Esophagus squamous epithelium (tissue), 5 donors: ENCODE results near the gene ATXN2. TPM values are rescaled to one million over a fixed set of nuclear protein-coding genes. Genes with fewer than 3 reads are reported as not detected.

Experiments used
- DNase-seq: peaks from one replicate; lab custom pipeline; 2025; lab: John Stamatoyannopoulos, UW
- H3K27ac ChIP-seq, 4 donors: fragments of 200-600 bp; sonication (generic); one replicate each; pipeline ENCODE4 v1.5.1; 2016 to 2019; ENCODE audit warnings: mild to moderate bottlenecking in 1 of 4
- H3K27me3 ChIP-seq, 4 donors: fragments of 200-600 bp; sonication (generic); 1 replicate in 3 of 4; 2 replicates in 1 of 4; pipeline versions ENCODE4 v1.5.1 to v1.6.0; 2017 to 2021; ENCODE audit warnings: antibody characterized with exemption in 1 of 4
- H3K36me3 ChIP-seq, 3 donors: fragments of 200-600 bp; sonication (generic); one replicate each; pipeline ENCODE4 v1.5.1; 2016 to 2019
- H3K4me1 ChIP-seq, 3 donors: fragments of 200-600 bp; sonication (generic); one replicate each; pipeline ENCODE4 v1.5.1; 2017 to 2019
- H3K4me3 ChIP-seq, 4 donors: fragments of 200-600 bp; sonication (generic); 1 replicate in 3 of 4; 2 replicates in 1 of 4; pipeline ENCODE4 v1.5.1; 2016 to 2019; ENCODE audit warnings: mild to moderate bottlenecking in 2 of 4, moderate library complexity in 1 of 4
- H3K9me3 ChIP-seq, 3 donors: fragments of 200-600 bp; sonication (generic); one replicate each; pipeline ENCODE4 v1.5.1; 2016 to 2019
- CTCF ChIP-seq, 6 experiments: fragments of 450-650 bp in 4 of 6; fragments of 200-600 bp in 2 of 6; sonication (generic) in 2 of 6; IDR thresholded peaks; one replicate each; pipeline ENCODE4 v1.5.1; 2016 to 2019; ENCODE audit warnings: antibody characterized with exemption in 6 of 6, mild to moderate bottlenecking in 4 of 6, moderate library complexity in 4 of 6
- POLR2A ChIP-seq, 4 donors: fragments of 450-650 bp; IDR thresholded peaks; one replicate each; pipeline ENCODE4 v1.6.1; 2017; ENCODE audit warnings: antibody characterized with exemption in 4 of 4, mild to moderate bottlenecking in 4 of 4, moderate library complexity in 3 of 4
- WGBS, 2 donors: methylation state at CpG; one replicate each; pipeline ENCODE4 v1.1.5; 2018; 5-methylcytosine and 5-hydroxymethylcytosine counted together
- intact Hi-C: fragments of 100-400 bp; cut with DNase I; formaldehyde crosslinking; loops from one replicate; pipeline ENCODE4 v1.15.0; 2022
- total RNA-seq, 4 donors: library from RNA; depleted of rRNA; stranded (reverse); fragments of >200 nt; gene quantifications; one replicate each; pipeline ENCODE4 v1.1.0, GENCODE V29; 2016
- donor health status: DM: yes; HTN: yes; CAD: no.

The ATXN2 gene
- total RNA-seq, 4 donors from 2014 or later, result 11.4 to 36.2 (median 25.4) TPM

GRCh38 chr12:111440152-111440551 is 159.0 kb downstream of the ATXN2 start:
- Histone ChIP-seq H3K4me1 (peaks cover 21 to 96% (median 53%) of the 10 kb centered on the region in 3 donors), H3K4me3 (no peak overlapping the region), H3K9me3 (no peaks in the 10 kb centered on the region), H3K27me3 (no peaks in the 10 kb centered on the region), H3K36me3 (peaks cover 0 to 33% (median 0%) of the 10 kb centered on the region in 3 donors), H3K27ac (peak overlapping the region in 3 of 4 donors; percentile 47 to 49 (median 49))
- TF ChIP-seq POLR2A (IDR thresholded peaks at IDR 0.05), result no peak
- TF ChIP-seq CTCF (IDR thresholded peaks at IDR 0.05), result no peak
- intact Hi-C loops, result no loop called here
- no peak for DNase-seq
- 79 to 81% methylated on average over 6 to 7 of the region's 8 CpGs for WGBS, 2 donors

- TF ChIP-seq POLR2A (IDR thresholded peaks at IDR 0.05) (no peak), CTCF (IDR thresholded peaks at IDR 0.05) (no peak)
- DNase-seq, result no peak
- Histone ChIP-seq H3K27me3 (no peaks in the 10 kb centered on the region), H3K36me3 (peaks cover 0 to 28% (median 0%) of the 10 kb centered on the region in 3 donors), H3K4me1 (peaks cover 21 to 96% (median 53%) of the 10 kb centered on the region in 3 donors), H3K27ac (peak overlapping the region in 3 of 4 donors; percentile 47 to 49 (median 49)), H3K4me3 (no peak overlapping the region), H3K9me3 (no peaks in the 10 kb centered on the region)
- intact Hi-C loops, result no loop called here
- 70 to 78% methylated on average over 3 of the region's 5 CpGs for WGBS, 2 donors
These were observed 159.4 kb downstream of the ATXN2 start for GRCh38 chr12:111439657-111440151.

GRCh38 chr12:111438481-111438880 is 160.6 kb downstream of the ATXN2 start:
- H3K36me3 ChIP-seq, result peaks cover 0 to 16% (median 0%) of the 10 kb centered on the region in 3 donors
- 15 to 28% methylated on average over 3 to 5 of the region's 9 CpGs for WGBS, 2 donors
- intact Hi-C loops, result no loop called here
- H3K27ac ChIP-seq, result peak overlapping the region in 3 of 4 donors; percentile 32 to 85 (median 83)
- TF ChIP-seq POLR2A (IDR thresholded peaks at IDR 0.05) (no peak), CTCF (IDR thresholded peaks at IDR 0.05) (no peak)
- peaks cover 17 to 96% (median 52%) of the 10 kb centered on the region in 3 donors for H3K4me1 ChIP-seq
- H3K4me3 ChIP-seq, result no peak overlapping the region
- no peaks in the 10 kb centered on the region for H3K9me3 ChIP-seq
- DNase-seq, result no peak
- H3K27me3 ChIP-seq, result no peaks in the 10 kb centered on the region

DNA sequence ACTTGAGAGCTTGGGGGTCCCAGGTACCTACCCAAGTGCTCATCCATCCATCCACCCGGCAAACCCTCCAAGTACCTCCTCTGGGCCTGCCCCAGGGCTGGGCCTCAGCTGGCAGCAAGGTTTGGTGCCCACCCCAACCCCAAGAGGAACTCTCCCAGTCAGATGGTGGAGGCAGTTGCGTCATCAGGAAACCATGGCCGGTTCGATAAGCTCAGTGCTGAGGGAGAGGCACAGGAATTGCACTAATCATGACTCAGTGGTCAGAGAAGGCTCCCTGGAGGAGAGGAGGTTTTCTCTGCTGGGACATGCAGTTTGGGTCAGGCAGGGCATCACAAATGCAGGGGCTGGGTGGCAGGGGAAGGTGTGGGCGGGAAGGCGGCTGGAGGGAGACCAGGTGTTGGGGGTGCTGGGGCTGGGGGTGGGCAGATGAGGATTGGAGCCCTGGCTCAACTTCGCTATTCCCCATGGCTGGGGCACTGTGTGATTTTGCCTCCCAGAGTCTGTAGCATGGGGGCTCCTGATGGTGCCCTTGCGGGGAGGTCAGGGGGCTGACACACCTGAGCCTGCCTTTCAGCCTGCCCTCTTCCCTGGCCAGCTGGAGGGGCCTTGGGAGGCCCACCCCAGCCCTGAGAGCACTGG is 161.2 kb downstream of the ATXN2 start:
- no peak for TF ChIP-seq CTCF (IDR thresholded peaks at IDR 0.05)
- TF ChIP-seq POLR2A (IDR thresholded peaks at IDR 0.05), result no peak
- peak overlapping the region in 3 of 4 donors; percentile 40 to 85 (median 83) for H3K27ac ChIP-seq
- no peaks in the 10 kb centered on the region for H3K27me3 ChIP-seq
- H3K4me3 ChIP-seq, result no peak overlapping the region
- peaks cover 0 to 10% (median 0%) of the 10 kb centered on the region in 3 donors for H3K36me3 ChIP-seq
- peaks cover 17 to 95% (median 47%) of the 10 kb centered on the region in 3 donors for H3K4me1 ChIP-seq
- H3K9me3 ChIP-seq, result no peaks in the 10 kb centered on the region
- intact Hi-C loops, result no loop called here
- WGBS, 2 donors, result 47 to 59% methylated on average over 5 to 6 of the region's 8 CpGs
- DNase-seq, result no peak

- TF ChIP-seq CTCF (IDR thresholded peaks at IDR 0.05) (no peak), POLR2A (IDR thresholded peaks at IDR 0.05) (no peak)
- H3K9me3 ChIP-seq, result no peaks in the 10 kb centered on the region
- no peaks in the 10 kb centered on the region for H3K36me3 ChIP-seq
- WGBS, 2 donors, result 89 to 100% methylated on average over 1 of the region's 4 CpGs
- no peak for DNase-seq
- no peak overlapping the region for H3K4me3 ChIP-seq
- no peaks in the 10 kb centered on the region for H3K27me3 ChIP-seq
- intact Hi-C loops, result no loop called here
- H3K4me1 ChIP-seq, result peaks cover 17 to 95% (median 39%) of the 10 kb centered on the region in 3 donors
- H3K27ac ChIP-seq, result peak overlapping the region in 3 of 4 donors; percentile 40 to 85 (median 83)
These were observed 162.3 kb downstream of the ATXN2 start for GRCh38 chr12:111436811-111437210.
